CD4-positive, alpha-beta T cell (primary cell): Measurements from ENCODE around the gene TOM1L2. TPM values are rescaled to one million over a fixed set of nuclear protein-coding genes. Genes with fewer than 3 reads are reported as not detected.

Experiments used
- ATAC-seq: fragments of 200-7000 bp; cut with Tn5 transposase; one replicate; pipeline ENCODE4 v1.10.0; 2022; ENCODE audit warnings: mild to moderate bottlenecking; ENCODE audit not compliant: poor library complexity
- CTCF ChIA-PET: fragments of 350-600 bp; sonication (Branson Sonifier 250); formaldehyde crosslinking; loops from one replicate; lab custom pipeline; 2021; ENCODE audit warnings: antibody characterized with exemption, inconsistent platforms; lab: Charles Lee
- POLR2A ChIA-PET: fragments of 350-600 bp; sonication (Branson Sonifier 250); formaldehyde crosslinking; loops from one replicate; lab custom pipeline; 2021; ENCODE audit warnings: antibody characterized with exemption, inconsistent platforms; lab: Charles Lee
- DNase-seq, 14 experiments: peaks; one replicate each; pipeline ENCODE4 v3.0.0-alpha.2; 2013 to 2020; ENCODE audit warnings: mixed read lengths in 2 of 14
- H3K27ac ChIP-seq, 2 donors: one replicate each; pipeline versions ENCODE4 v1.5.1 to v1.7.0; 2013; ENCODE audit warnings: low read length in 2 of 2, low read depth in 1 of 2, mild to moderate bottlenecking in 1 of 2
- H3K27me3 ChIP-seq, 2 experiments: 1 replicate in 1 of 2; 2 replicates in 1 of 2; pipeline versions ENCODE4 v1.6.1 to v1.7.0; 2013; ENCODE audit warnings: low read length in 2 of 2, control low read depth in 1 of 2, mild to moderate bottlenecking in 1 of 2, moderate library complexity in 1 of 2; ENCODE audit not compliant: insufficient read depth in 2 of 2, control insufficient read depth in 1 of 2
- H3K36me3 ChIP-seq: one replicate; pipeline ENCODE4 v1.6.1; 2013; ENCODE audit warnings: low read length, control low read depth; ENCODE audit not compliant: insufficient read depth
- H3K4me1 ChIP-seq: one replicate; pipeline ENCODE4 v1.6.1; 2013; ENCODE audit warnings: low read length, control low read depth; ENCODE audit not compliant: insufficient read depth
- H3K4me3 ChIP-seq: one replicate; pipeline ENCODE4 v1.5.1; 2013; ENCODE audit warnings: mild to moderate bottlenecking, low read length, moderate library complexity
- H3K9me3 ChIP-seq, 2 experiments: 1 replicate in 1 of 2; 2 replicates in 1 of 2; pipeline versions ENCODE4 v1.6.1 to v1.7.0; 2013; ENCODE audit warnings: low read length in 2 of 2, mild to moderate bottlenecking in 2 of 2, control low read depth in 1 of 2, moderate library complexity in 1 of 2; ENCODE audit not compliant: control insufficient read depth in 1 of 2, insufficient read depth in 1 of 2
- H3K27ac Mint-ChIP-seq: one replicate; pipeline ENCODE4 v1.8.0; 2020; ENCODE audit warnings: mixed read lengths
- H3K27me3 Mint-ChIP-seq: one replicate; pipeline ENCODE4 v1.8.0; 2021; ENCODE audit warnings: mixed read lengths
- H3K36me3 Mint-ChIP-seq: one replicate; pipeline ENCODE4 v1.8.0; 2021; ENCODE audit warnings: low read depth, mixed read lengths
- H3K4me1 Mint-ChIP-seq: one replicate; pipeline ENCODE4 v1.8.0; 2021; ENCODE audit warnings: low read depth, mixed read lengths
- H3K4me3 Mint-ChIP-seq: one replicate; pipeline ENCODE4 v1.8.0; 2020; ENCODE audit warnings: mild to moderate bottlenecking, mixed read lengths
- H3K9me3 Mint-ChIP-seq: one replicate; pipeline ENCODE4 v1.8.0; 2020; ENCODE audit warnings: mixed read lengths
- intact Hi-C, 2 experiments: fragments of 100-400 bp; cut with DNase I in 1 of 2; cut with micrococcal nuclease in 1 of 2; formaldehyde crosslinking; loops; one replicate each; pipeline versions ENCODE4 v1.15.1 to v1.9.0; 2023 to 2025; cut with DNase I, micrococcal nuclease
- total RNA-seq, 174 experiments: library from RNA in 2 of 174; stranded (reverse) in 2 of 174; gene quantifications; one replicate each; pipeline ENCODE4 v1.2.3 and lab custom pipeline; 2021 to 2026
- TF ChIP-seq, protein P1 (sequence below): fragments of 200-600 bp; IDR thresholded peaks from one replicate; pipeline ENCODE4 v1.8.0; 2022; ENCODE audit warnings: antibody characterized with exemption, mild to moderate bottlenecking

Gene TOM1L2
- total RNA-seq, 2 experiments from 2014 or later: 28.5 to 30.5 TPM

DNA sequence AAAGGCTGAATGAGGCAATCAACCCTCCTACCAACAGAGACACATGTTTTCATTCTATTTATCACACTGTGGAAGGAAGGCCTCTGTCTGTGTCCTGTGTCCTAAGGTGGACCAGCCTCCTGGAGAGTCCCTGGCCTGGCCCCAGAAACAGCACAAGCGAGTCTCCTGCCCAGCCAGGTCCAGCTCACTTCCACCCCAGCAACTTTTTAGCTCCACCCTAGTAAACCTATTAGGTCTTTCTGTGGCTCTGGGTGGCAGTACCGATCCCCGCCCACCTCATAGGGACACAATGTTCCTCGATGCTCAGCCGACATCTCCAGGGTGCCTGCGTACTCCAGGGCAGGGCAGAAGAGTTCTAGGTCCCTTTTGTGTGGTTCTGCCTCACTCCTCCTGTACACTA is 11.2 kb upstream of the TOM1L2 start:
- H3K27me3 Mint-ChIP-seq: no peaks in the 10 kb centered on the region
- intact Hi-C loops: no loop called here
- Histone ChIP-seq H3K27ac (no peak overlapping the region), H3K36me3 (no peaks in the 10 kb centered on the region), H3K4me3 (no peak overlapping the region), H3K4me1 (no peaks in the 10 kb centered on the region), H3K9me3 (no peaks in the 10 kb centered on the region), H3K27me3 (no peaks in the 10 kb centered on the region)
- ATAC-seq (no peak), DNase-seq (no peak)
- no peaks in the 10 kb centered on the region for H3K9me3 Mint-ChIP-seq
- H3K4me3 Mint-ChIP-seq: no peak overlapping the region
- no peak overlapping the region for H3K27ac Mint-ChIP-seq
- ChIA-PET POLR2A (no interaction called here), CTCF (no interaction called here)
- no peaks in the 10 kb centered on the region for H3K4me1 Mint-ChIP-seq
- TF ChIP-seq, protein P1, sequence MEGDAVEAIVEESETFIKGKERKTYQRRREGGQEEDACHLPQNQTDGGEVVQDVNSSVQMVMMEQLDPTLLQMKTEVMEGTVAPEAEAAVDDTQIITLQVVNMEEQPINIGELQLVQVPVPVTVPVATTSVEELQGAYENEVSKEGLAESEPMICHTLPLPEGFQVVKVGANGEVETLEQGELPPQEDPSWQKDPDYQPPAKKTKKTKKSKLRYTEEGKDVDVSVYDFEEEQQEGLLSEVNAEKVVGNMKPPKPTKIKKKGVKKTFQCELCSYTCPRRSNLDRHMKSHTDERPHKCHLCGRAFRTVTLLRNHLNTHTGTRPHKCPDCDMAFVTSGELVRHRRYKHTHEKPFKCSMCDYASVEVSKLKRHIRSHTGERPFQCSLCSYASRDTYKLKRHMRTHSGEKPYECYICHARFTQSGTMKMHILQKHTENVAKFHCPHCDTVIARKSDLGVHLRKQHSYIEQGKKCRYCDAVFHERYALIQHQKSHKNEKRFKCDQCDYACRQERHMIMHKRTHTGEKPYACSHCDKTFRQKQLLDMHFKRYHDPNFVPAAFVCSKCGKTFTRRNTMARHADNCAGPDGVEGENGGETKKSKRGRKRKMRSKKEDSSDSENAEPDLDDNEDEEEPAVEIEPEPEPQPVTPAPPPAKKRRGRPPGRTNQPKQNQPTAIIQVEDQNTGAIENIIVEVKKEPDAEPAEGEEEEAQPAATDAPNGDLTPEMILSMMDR: no peak
- H3K36me3 Mint-ChIP-seq: no peaks in the 10 kb centered on the region

DNA sequence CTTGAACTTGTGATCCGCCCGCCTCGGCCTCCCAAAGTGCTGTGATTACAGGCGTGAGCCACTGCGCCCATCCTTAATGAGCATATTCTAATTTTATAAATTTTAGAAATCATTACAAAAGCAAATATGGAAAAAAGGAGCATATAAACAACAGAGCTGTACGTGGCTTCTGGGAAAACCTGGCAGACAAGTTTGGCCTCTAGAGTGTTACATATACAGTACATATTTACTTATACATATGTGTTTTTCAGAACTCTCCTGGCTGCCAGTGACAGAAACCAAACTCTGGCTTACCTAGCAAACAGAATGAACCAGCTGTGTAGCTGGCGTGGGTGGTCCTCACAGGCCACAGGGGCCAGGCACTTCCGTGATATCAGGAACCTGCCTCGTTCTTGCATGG is 10.6 kb upstream of the TOM1L2 start:
- intact Hi-C loops: no loop called here
- H3K4me3 Mint-ChIP-seq: no peak overlapping the region
- TF ChIP-seq, protein P1: no peak
- Histone ChIP-seq H3K27me3 (no peaks in the 10 kb centered on the region), H3K4me3 (no peak overlapping the region), H3K27ac (no peak overlapping the region), H3K4me1 (no peaks in the 10 kb centered on the region), H3K36me3 (no peaks in the 10 kb centered on the region), H3K9me3 (no peaks in the 10 kb centered on the region)
- H3K4me1 Mint-ChIP-seq: no peaks in the 10 kb centered on the region
- H3K27ac Mint-ChIP-seq: no peak overlapping the region
- H3K27me3 Mint-ChIP-seq: no peaks in the 10 kb centered on the region
- CTCF ChIA-PET: interaction anchor here (0.5 kb wide), 1 partner anchor 33 kb away, joined by 3 read pairs; no protein-coding TSS in a partner anchor
- H3K9me3 Mint-ChIP-seq: no peaks in the 10 kb centered on the region
- ATAC-seq (no peak), DNase-seq (no peak)
- H3K36me3 Mint-ChIP-seq: no peaks in the 10 kb centered on the region
- POLR2A ChIA-PET: no interaction called here

DNA sequence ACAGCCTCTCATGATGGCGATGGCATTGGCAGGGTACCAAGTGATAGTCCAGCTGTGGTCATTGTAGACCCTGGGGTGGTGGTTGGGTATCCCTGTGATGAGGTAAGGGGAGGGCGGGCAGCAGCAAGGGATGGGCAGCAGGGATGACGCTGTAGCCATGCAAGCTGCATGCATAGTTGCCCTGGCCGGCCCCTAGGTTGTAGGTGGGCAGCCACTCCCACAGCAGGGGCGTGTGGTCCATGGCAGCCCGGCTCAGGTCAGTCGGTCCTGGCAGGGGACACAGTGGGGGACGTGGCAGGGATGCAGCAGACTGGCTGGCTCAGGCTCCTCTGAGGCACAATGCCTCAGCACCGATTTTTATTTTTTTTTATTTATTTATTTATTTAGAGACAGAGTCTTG is 9.1 kb upstream of the TOM1L2 start:
- H3K9me3 Mint-ChIP-seq: no peaks in the 10 kb centered on the region

More for the DNA sequence above, 9.1 kb upstream of the TOM1L2 start:
- Mint-ChIP-seq H3K4me1 (no peaks in the 10 kb centered on the region), H3K27me3 (no peaks in the 10 kb centered on the region), H3K4me3 (no peak overlapping the region), H3K27ac (no peak overlapping the region), H3K36me3 (no peaks in the 10 kb centered on the region)
- no peaks in the 10 kb centered on the region for H3K9me3 ChIP-seq
- no peak overlapping the region for H3K27ac ChIP-seq
- no peaks in the 10 kb centered on the region for H3K4me1 ChIP-seq
- DNase-seq (no peak), ATAC-seq (no peak)
- no peaks in the 10 kb centered on the region for H3K36me3 ChIP-seq
- intact Hi-C loops: no loop called here
- TF ChIP-seq, protein P1: no peak
- no peaks in the 10 kb centered on the region for H3K27me3 ChIP-seq
- ChIA-PET CTCF (no interaction called here), POLR2A (interaction anchor here (1.2 kb wide), 1 partner anchor 9 kb away, joined by 3 read pairs; the partner anchor contains the start of gene TOM1L2)
- no peak overlapping the region for H3K4me3 ChIP-seq
